RWPE2 (cell line): Measurements from ENCODE around the gene LGR5.
A peak's percentile ranks its signal among the peaks of the same experiment; 100 is the strongest.

Source experiments
- ATAC-seq: fragments of 200-7000 bp; cut with Tn5 transposase; 3 replicates; pipeline ENCODE4 v1.9.1; 2021; ENCODE audit warnings: low read depth
- DNase-seq: peaks from one replicate; pipeline ENCODE4 v3.0.0-alpha.2; 2020; ENCODE audit warnings: low spot score
- H3K27ac ChIP-seq: fragments of 450-650 bp; 2 replicates; pipeline ENCODE4 v1.5.1; 2017; ENCODE audit warnings: mild to moderate bottlenecking; ENCODE audit not compliant: poor library complexity, severe bottlenecking
- H3K27me3 ChIP-seq: fragments of 250-450 bp; sonication (Bioruptor Pico); 2 replicates; pipeline ENCODE4 v1.5.1; 2021; ENCODE audit warnings: mild to moderate bottlenecking, moderate library complexity; ENCODE audit not compliant: insufficient read depth, poor library complexity, severe bottlenecking
- H3K36me3 ChIP-seq: fragments of 250-450 bp; sonication (Bioruptor Pico); 2 replicates; pipeline ENCODE4 v1.5.1; 2020; ENCODE audit warnings: low read depth, mild to moderate bottlenecking, moderate library complexity
- H3K4me1 ChIP-seq: fragments of 250-450 bp; sonication (Bioruptor Pico); 2 replicates; pipeline ENCODE4 v1.5.1; 2021; ENCODE audit warnings: mild to moderate bottlenecking, moderate library complexity; ENCODE audit not compliant: insufficient read depth, poor library complexity, severe bottlenecking
- H3K4me3 ChIP-seq: fragments of 250-450 bp; sonication (Bioruptor Pico); 2 replicates; pipeline ENCODE4 v1.5.1; 2021; ENCODE audit warnings: mild to moderate bottlenecking, moderate library complexity; ENCODE audit not compliant: severe bottlenecking
- H3K9me3 ChIP-seq: fragments of 250-450 bp; sonication (Bioruptor Pico); 2 replicates; pipeline ENCODE4 v1.5.1; 2021; ENCODE audit warnings: mild to moderate bottlenecking, moderate library complexity; ENCODE audit not compliant: severe bottlenecking
- TF ChIP-seq, protein P1 (sequence below): fragments of 450-650 bp; IDR thresholded peaks from one replicate; pipeline ENCODE4 v1.5.1; 2017; ENCODE audit warnings: mild to moderate bottlenecking, moderate library complexity; ENCODE audit not compliant: poor library complexity, severe bottlenecking

Gene LGR5

DNA sequence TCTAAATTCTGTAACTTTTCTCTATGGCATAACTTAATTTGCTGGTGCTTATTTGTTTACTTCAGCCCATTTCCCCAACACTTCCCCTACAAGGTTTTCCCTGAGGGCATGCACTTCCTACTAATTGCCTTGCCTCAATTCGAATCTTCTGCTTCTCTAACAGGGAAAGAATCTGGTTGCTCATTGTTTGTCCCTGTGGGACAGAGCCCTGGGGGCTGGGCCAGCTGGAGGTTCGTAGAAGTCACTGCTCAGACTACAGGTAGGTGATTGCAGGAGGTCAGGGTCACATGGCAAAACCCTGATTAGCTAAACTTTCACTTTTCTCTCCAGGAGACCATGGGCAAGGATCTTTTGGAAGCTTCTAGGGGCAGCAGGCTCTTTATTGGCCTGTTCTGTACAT is 152.0 kb downstream of the LGR5 start:
- DNase-seq (no peak), ATAC-seq (no peak)
- TF ChIP-seq, protein P1, sequence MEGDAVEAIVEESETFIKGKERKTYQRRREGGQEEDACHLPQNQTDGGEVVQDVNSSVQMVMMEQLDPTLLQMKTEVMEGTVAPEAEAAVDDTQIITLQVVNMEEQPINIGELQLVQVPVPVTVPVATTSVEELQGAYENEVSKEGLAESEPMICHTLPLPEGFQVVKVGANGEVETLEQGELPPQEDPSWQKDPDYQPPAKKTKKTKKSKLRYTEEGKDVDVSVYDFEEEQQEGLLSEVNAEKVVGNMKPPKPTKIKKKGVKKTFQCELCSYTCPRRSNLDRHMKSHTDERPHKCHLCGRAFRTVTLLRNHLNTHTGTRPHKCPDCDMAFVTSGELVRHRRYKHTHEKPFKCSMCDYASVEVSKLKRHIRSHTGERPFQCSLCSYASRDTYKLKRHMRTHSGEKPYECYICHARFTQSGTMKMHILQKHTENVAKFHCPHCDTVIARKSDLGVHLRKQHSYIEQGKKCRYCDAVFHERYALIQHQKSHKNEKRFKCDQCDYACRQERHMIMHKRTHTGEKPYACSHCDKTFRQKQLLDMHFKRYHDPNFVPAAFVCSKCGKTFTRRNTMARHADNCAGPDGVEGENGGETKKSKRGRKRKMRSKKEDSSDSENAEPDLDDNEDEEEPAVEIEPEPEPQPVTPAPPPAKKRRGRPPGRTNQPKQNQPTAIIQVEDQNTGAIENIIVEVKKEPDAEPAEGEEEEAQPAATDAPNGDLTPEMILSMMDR: no peak
- no peaks in the 10 kb centered on the region for H3K27me3 ChIP-seq
- no peak overlapping the region for H3K4me3 ChIP-seq
- H3K27ac ChIP-seq: no peak overlapping the region
- no peaks in the 10 kb centered on the region for H3K9me3 ChIP-seq
- H3K36me3 ChIP-seq: no peaks in the 10 kb centered on the region
- no peaks in the 10 kb centered on the region for H3K4me1 ChIP-seq

DNA sequence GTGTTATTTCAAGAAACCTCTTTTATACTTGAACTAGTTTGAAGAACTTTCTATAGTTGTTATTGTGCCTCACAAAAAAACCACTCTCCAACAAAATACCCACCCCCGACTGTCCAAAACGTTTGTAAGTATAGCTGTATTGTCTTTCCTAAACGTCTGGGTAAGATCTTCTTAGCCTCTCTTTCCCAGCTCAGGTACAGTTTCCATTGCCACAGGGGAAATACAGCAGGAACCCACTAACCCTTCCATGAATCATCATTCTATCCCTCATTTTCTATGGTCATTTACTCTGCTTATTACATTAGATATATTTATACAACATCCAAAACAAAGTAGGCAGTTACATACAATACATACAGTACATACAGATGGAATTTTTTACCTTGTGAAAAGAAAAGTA is 153.2 kb downstream of the LGR5 start:
- H3K9me3 ChIP-seq: no peaks in the 10 kb centered on the region
- H3K27me3 ChIP-seq: no peaks in the 10 kb centered on the region
- no peaks in the 10 kb centered on the region for H3K4me1 ChIP-seq
- DNase-seq (no peak), ATAC-seq (no peak)
- H3K27ac ChIP-seq: no peak overlapping the region
- TF ChIP-seq, protein P1: no peak
- no peak overlapping the region for H3K4me3 ChIP-seq
- no peaks in the 10 kb centered on the region for H3K36me3 ChIP-seq

DNA sequence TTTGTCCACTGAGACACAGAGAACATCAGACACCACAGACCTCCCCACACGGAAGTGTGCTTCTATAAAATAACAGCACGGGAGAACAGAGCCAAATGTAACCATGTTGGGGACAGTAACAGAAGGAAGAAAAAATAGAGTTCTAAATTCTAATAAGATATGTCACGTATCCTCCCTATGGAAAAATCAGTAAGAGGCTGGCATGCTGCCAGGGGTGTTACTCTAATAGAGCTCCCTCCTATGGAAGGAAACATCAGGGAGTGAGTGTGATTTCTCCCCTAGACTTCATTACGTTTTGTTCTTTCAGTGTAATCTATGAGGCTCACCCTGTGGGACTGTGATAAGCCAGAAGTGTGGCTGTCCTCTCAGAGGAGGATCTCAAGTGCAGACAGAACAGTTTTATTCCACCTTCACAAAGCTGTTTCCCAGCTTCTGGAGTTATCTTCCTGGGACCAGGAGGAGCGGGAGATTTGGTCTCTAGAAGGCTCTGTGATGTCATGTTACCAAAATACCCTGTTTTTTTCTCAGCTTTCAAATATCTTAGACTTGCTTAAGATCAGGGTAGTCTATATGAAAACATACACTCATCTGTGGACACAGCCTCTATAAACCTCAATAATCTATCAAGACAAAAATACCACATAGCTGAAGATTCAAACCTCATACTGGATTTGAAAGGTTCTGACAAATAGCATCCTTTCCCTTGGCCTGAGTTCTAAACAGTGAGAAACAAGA is 154.8 kb downstream of the LGR5 start:
- DNase-seq (no peak), ATAC-seq (no peak)
- TF ChIP-seq, protein P1: no peak
- no peaks in the 10 kb centered on the region for H3K9me3 ChIP-seq
- no peak overlapping the region for H3K4me3 ChIP-seq
- no peaks in the 10 kb centered on the region for H3K36me3 ChIP-seq
- H3K27me3 ChIP-seq: no peaks in the 10 kb centered on the region
- no peak overlapping the region for H3K27ac ChIP-seq
- H3K4me1 ChIP-seq: no peaks in the 10 kb centered on the region

DNA sequence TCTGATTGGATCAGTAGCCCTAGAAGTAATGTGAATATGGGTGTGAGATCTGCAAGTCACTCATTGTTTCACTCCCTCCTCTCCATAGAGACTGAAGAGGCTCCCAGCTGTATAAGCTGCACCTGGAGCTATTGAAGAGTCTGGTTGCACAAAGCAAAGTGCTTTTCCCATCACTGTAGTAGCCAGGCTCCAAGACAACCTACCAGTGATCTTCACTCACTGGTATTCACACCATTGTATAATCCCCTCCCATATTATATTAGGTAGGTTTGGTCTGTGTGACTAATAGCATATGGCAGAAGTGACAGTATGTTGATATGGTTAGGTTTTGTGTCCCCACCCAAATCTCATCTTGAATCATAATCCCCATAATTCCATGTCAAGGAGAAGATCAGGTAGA is 159.6 kb downstream of the LGR5 start:
- Histone ChIP-seq H3K4me1 (no peaks in the 10 kb centered on the region), H3K4me3 (no peak overlapping the region), H3K27ac (no peak overlapping the region), H3K36me3 (no peaks in the 10 kb centered on the region), H3K27me3 (no peaks in the 10 kb centered on the region), H3K9me3 (no peaks in the 10 kb centered on the region)
- DNase-seq (no peak), ATAC-seq (no peak)
- TF ChIP-seq, protein P1: no peak

DNA sequence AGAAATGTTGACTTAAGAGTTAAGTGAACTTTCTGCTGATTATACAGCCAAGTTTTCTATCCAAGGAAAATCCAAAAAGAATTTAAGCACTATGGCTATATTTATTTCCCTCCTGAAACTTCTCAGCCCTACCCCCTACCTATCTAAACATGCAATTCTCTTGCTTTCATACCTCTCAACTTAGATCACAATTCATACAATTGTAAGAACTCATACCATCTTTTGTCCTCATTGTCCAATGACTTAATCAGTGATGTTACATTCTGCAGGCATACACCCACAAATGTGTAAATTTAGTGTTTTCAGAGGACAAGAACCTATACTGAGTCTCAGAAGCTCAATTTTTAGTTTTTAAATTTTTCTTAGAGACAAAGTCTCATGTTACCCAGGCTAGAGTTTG is 161.9 kb downstream of the LGR5 start:
- TF ChIP-seq, protein P1: no peak
- H3K27ac ChIP-seq: no peak overlapping the region

More for the DNA sequence above, 161.9 kb downstream of the LGR5 start:
- H3K36me3 ChIP-seq: no peaks in the 10 kb centered on the region
- H3K27me3 ChIP-seq: no peaks in the 10 kb centered on the region
- H3K9me3 ChIP-seq: no peaks in the 10 kb centered on the region
- H3K4me3 ChIP-seq: no peak overlapping the region
- no peaks in the 10 kb centered on the region for H3K4me1 ChIP-seq
- ATAC-seq: 0 out of 3 replicates have a peak, but pooled peaks have one; percentile 11
- no peak for DNase-seq
